ENCODE data around the gene MS4A8. TPM values are rescaled to one million over a fixed set of nuclear protein-coding genes. Genes with fewer than 3 reads are reported as not detected.

MS4A8 gene
- total RNA-seq, 1 experiment from 2014 or later: not detected

GRCh38 chr11:60701469-60701818, 2.0 kb downstream of the MS4A8 start:
- H4K20me1 ChIP-seq (ENCODE audit: insufficient read depth): no peaks in the 10 kb centered on the region
- H3K27me3 ChIP-seq (ENCODE audit: insufficient read depth, low read depth): peaks cover 51% of the 10 kb centered on the region
- no peaks in the 10 kb centered on the region for H3F3A ChIP-seq (ENCODE audit: insufficient read depth, low read depth)
- H3K27ac ChIP-seq: no peak overlapping the region
- TF ChIP-seq CTCF (conservative IDR thresholded peaks at IDR 0.05): no peak
- TF ChIP-seq EZH2 (IDR thresholded peaks at IDR 0.05; ENCODE audit: low read depth): no peak
- BruUV-seq (replicated peaks): no TSS peak
- no peak overlapping the region for H2AFZ ChIP-seq
- H3K36me3 ChIP-seq (ENCODE audit: low read depth): no peaks in the 10 kb centered on the region
- intact Hi-C loops (cut with micrococcal nuclease; ENCODE audit: unreplicated experiment): no loop called here
- H3K9me3 ChIP-seq (ENCODE audit: insufficient read depth, low read depth): no peaks in the 10 kb centered on the region
- H3K4me2 ChIP-seq: no peak overlapping the region
- no peaks in the 10 kb centered on the region for H3K9me2 ChIP-seq (ENCODE audit: insufficient read depth)
- H3K79me2 ChIP-seq (ENCODE audit: low read depth): no peaks in the 10 kb centered on the region
- CTCF ChIA-PET: no interaction called here
- no peaks in the 10 kb centered on the region for H3K4me1 ChIP-seq (replicated peaks; ENCODE audit: insufficient read depth)
- POLR2A ChIA-PET (ENCODE audit: unreplicated experiment): interaction anchor here (0.7 kb wide), 1 partner anchor 71 kb away, joined by 3 read pairs; no protein-coding TSS in a partner anchor
- DNase-seq: no peak
- H3K4me3 ChIP-seq: no peak overlapping the region

- ChIA-PET POLR2A (ENCODE audit: unreplicated experiment) (no interaction called here), CTCF (no interaction called here)
- intact Hi-C loops (cut with micrococcal nuclease; ENCODE audit: unreplicated experiment): no loop called here
- no peak overlapping the region for H2AFZ ChIP-seq
- no peak overlapping the region for H3K4me2 ChIP-seq
- H3K4me3 ChIP-seq: no peak overlapping the region
- no TSS peak for BruUV-seq (replicated peaks)
- H3K4me1 ChIP-seq (replicated peaks; ENCODE audit: insufficient read depth): no peaks in the 10 kb centered on the region
- no peak for DNase-seq
- no peaks in the 10 kb centered on the region for H4K20me1 ChIP-seq (ENCODE audit: insufficient read depth)
- TF ChIP-seq CTCF (conservative IDR thresholded peaks at IDR 0.05) (no peak), EZH2 (IDR thresholded peaks at IDR 0.05; ENCODE audit: low read depth) (no peak)
- H3K9me3 ChIP-seq (ENCODE audit: insufficient read depth, low read depth): no peaks in the 10 kb centered on the region
- no peaks in the 10 kb centered on the region for H3F3A ChIP-seq (ENCODE audit: insufficient read depth, low read depth)
- H3K9me2 ChIP-seq (ENCODE audit: insufficient read depth): no peaks in the 10 kb centered on the region
- no peak overlapping the region for H3K27ac ChIP-seq
- no peaks in the 10 kb centered on the region for H3K79me2 ChIP-seq (ENCODE audit: low read depth)
- H3K36me3 ChIP-seq (ENCODE audit: low read depth): no peaks in the 10 kb centered on the region
- H3K27me3 ChIP-seq (ENCODE audit: insufficient read depth, low read depth): peaks cover 70% of the 10 kb centered on the region
These were observed 4.0 kb downstream of the MS4A8 start for GRCh38 chr11:60703374-60703773.

GRCh38 chr11:60705895-60706294, 6.5 kb downstream of the MS4A8 start:
- Histone ChIP-seq H3K79me2 (ENCODE audit: low read depth) (no peaks in the 10 kb centered on the region), H3K9me2 (ENCODE audit: insufficient read depth) (no peaks in the 10 kb centered on the region), H3K27ac (no peak overlapping the region), H3K36me3 (ENCODE audit: low read depth) (no peaks in the 10 kb centered on the region), H2AFZ (no peak overlapping the region), H3K27me3 (ENCODE audit: insufficient read depth, low read depth) (peaks cover 82% of the 10 kb centered on the region), H3K4me2 (no peak overlapping the region), H3K4me3 (no peak overlapping the region), H3K4me1 (replicated peaks; ENCODE audit: insufficient read depth) (no peaks in the 10 kb centered on the region), H3F3A (ENCODE audit: insufficient read depth, low read depth) (no peaks in the 10 kb centered on the region), H3K9me3 (ENCODE audit: insufficient read depth, low read depth) (no peaks in the 10 kb centered on the region), H4K20me1 (ENCODE audit: insufficient read depth) (no peaks in the 10 kb centered on the region)
- TF ChIP-seq EZH2 (IDR thresholded peaks at IDR 0.05; ENCODE audit: low read depth) (no peak), CTCF (conservative IDR thresholded peaks at IDR 0.05) (no peak)
- ChIA-PET POLR2A (ENCODE audit: unreplicated experiment) (no interaction called here), CTCF (no interaction called here)
- intact Hi-C loops (cut with micrococcal nuclease; ENCODE audit: unreplicated experiment): no loop called here
- no peak for DNase-seq
- BruUV-seq (replicated peaks): no TSS peak

All from PC-9 (cell line).